Measurements from ENCODE around the gene OR1D5. TPM values are rescaled to one million over a fixed set of nuclear protein-coding genes. Genes with fewer than 3 reads are reported as not detected.
"Not testable (repeated sequence)": the region's sequence is repeated elsewhere in the genome, so short reads cannot be mapped to it uniquely, and the experiment has no call there.

OR1D5 gene
- total RNA-seq = not detected

DNA sequence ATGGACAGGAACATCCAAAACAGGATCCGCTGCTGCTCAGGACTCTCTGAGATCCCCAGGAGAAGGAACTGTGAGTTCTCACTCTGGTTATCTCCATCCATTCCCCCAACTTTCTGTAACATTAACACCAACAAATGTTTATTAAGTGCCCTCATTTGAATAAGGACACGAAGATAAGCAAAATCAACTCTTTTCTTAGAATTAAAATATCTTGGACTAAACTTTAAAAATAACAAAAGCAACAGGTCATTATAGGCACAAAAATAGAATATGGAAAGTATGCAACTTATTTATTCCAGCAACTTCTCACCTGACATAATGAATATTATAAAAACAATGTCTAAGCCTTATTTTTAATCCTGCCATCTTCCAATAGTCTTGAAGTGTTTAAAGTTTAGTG lies at the start of gene OR1D5:
Gene OR1D5 (minus strand): TSS at position 101 of the 400 bp plus-strand sequence. CDS start 0 bp downstream, at position 101.
- H3K36me3 ChIP-seq (replicated peaks in 1 of 2; ENCODE audit: insufficient read depth in 1 of 2, low read depth in 2 of 2); H3K9me3 ChIP-seq; intact Hi-C loops (cut with DNase I); DNase-seq; H3K4me3 ChIP-seq; H3K27ac ChIP-seq; ATAC-seq; H3K27me3 ChIP-seq; H3K4me1 ChIP-seq: not testable (repeated sequence)
- WGBS, 2 donors = 29 to 42% methylated on average over 1 of the region's 2 CpGs

GRCh38 chr17:3104322-3104721 lies 40.9 kb upstream of the OR1D5 start, which contains the start of gene OR1D2:
OR1D2 (minus strand) TSS chr17:3104422; CDS start chr17:3092996, 11,426 bp downstream.
- intact Hi-C loops (cut with DNase I) = no loop called here
- Histone ChIP-seq H3K27ac (no peak within 1 kb of the TSS), H3K27me3 (no peaks in the 10 kb centered on the region), H3K4me1 (no peaks in the 10 kb centered on the region), H3K36me3 (replicated peaks in 1 of 2; ENCODE audit: insufficient read depth in 1 of 2, low read depth in 2 of 2) (no peaks in the 10 kb centered on the region), H3K9me3 (no peaks in the 10 kb centered on the region), H3K4me3 (no peak within 1 kb of the TSS)
- DNase-seq (no peak), ATAC-seq (no peak)
- TF ChIP-seq, protein P1, sequence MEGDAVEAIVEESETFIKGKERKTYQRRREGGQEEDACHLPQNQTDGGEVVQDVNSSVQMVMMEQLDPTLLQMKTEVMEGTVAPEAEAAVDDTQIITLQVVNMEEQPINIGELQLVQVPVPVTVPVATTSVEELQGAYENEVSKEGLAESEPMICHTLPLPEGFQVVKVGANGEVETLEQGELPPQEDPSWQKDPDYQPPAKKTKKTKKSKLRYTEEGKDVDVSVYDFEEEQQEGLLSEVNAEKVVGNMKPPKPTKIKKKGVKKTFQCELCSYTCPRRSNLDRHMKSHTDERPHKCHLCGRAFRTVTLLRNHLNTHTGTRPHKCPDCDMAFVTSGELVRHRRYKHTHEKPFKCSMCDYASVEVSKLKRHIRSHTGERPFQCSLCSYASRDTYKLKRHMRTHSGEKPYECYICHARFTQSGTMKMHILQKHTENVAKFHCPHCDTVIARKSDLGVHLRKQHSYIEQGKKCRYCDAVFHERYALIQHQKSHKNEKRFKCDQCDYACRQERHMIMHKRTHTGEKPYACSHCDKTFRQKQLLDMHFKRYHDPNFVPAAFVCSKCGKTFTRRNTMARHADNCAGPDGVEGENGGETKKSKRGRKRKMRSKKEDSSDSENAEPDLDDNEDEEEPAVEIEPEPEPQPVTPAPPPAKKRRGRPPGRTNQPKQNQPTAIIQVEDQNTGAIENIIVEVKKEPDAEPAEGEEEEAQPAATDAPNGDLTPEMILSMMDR (IDR thresholded peaks at IDR 0.05) = no peak
- TF ChIP-seq POLR2A (IDR thresholded peaks at IDR 0.05) = no peak
- 43 to 55% methylated on average over 3 of the region's 3 CpGs for WGBS, 2 donors

DNA sequence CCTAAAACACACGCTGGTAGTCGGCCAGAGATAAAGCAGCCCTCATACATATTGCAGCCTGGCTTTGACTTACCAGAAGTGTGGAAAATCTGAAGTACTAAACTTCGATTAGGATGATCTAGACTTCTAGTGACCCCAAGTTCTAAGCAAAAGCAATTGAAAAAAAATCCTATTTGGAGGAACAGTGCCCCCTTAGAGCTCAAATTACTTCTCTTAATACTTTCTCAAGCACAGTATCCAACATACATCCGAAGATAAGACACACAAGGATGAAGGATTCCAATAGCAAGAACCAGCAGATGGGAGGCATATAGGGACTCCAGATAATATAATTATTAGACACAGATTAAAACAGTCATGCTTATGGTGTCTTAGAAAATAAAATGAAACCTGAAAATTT lies 10.4 kb upstream of the OR1D5 start:
- not testable (repeated sequence) for ATAC-seq

GRCh38 chr17:3065192-3065591 lies 1.8 kb upstream of the OR1D5 start:
- intact Hi-C loops (cut with DNase I); H3K27me3 ChIP-seq; H3K36me3 ChIP-seq (replicated peaks in 1 of 2; ENCODE audit: insufficient read depth in 1 of 2, low read depth in 2 of 2); H3K9me3 ChIP-seq; H3K4me3 ChIP-seq; H3K4me1 ChIP-seq; H3K27ac ChIP-seq; ATAC-seq: not testable (repeated sequence)
- WGBS, 2 donors = 33 to 73% methylated on average over 1 of the region's 1 CpG
- peak in 1 of 4 donors; percentile 23 for DNase-seq

More for the DNA sequence above, 10.4 kb upstream of the OR1D5 start:
- H3K36me3 ChIP-seq (replicated peaks in 1 of 2; ENCODE audit: insufficient read depth in 1 of 2, low read depth in 2 of 2); H3K9me3 ChIP-seq; H3K4me1 ChIP-seq; H3K27ac ChIP-seq; H3K4me3 ChIP-seq; DNase-seq; H3K27me3 ChIP-seq; intact Hi-C loops (cut with DNase I): not testable (repeated sequence)
- WGBS, 2 donors = 53 to 58% methylated on average over 4 of the region's 4 CpGs

DNA sequence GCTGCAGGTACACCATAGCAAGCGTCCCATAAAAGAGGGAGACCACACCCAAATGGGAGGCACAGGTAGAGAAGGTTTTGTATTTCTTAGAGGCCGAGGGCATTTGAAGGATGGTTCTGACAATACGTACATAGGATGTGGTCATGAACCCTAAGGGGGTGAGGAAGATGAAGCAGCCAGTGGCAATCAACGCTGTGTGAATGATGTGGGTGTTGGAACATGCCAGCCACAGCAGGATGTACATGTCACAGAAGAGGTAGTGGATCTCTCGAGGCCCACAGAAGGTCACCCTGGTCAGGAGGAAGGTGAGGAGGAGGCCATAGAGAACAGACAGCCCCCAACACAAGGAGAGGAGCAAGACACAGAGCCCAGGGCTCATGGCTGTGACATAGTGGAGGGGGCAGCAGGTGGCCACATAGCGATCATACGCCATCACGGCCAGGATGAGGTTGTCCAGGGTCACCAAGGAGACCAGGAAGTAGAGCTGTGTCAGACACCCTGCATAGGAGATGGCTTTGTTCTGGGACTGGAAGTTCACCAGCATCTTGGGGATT lies 506 bp downstream of the OR1D5 start:
- ATAC-seq; H3K4me1 ChIP-seq; DNase-seq; H3K9me3 ChIP-seq; H3K27ac ChIP-seq; H3K27me3 ChIP-seq; H3K36me3 ChIP-seq (replicated peaks in 1 of 2; ENCODE audit: insufficient read depth in 1 of 2, low read depth in 2 of 2); H3K4me3 ChIP-seq; intact Hi-C loops (cut with DNase I): not testable (repeated sequence)
- 71 to 75% methylated on average over 7 to 8 of the region's 8 CpGs for WGBS, 2 donors

DNA sequence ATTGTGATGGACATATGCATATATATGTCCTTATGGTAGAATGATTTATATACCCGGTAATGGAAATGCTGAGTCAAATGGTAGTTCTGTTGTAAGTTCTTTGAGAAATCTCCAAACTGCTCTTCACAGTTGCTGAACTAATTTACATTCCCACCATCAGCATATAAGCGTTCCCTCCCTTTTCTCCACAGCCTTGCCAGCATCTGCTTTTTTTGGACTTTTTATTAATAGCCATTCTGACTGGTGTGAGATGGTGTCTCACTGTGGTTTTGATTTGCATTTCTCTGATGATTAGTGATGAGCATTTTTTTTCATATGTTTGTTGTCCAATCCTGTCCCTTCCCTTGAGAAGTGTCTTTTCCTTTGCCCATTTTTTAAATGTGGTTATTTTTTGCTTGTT lies 8.5 kb downstream of the OR1D5 start:
- WGBS, 2 donors = 90 to 100% methylated on average over 1 of the region's 2 CpGs
- H3K4me3 ChIP-seq; H3K27ac ChIP-seq; DNase-seq; H3K4me1 ChIP-seq; H3K9me3 ChIP-seq; ATAC-seq; H3K27me3 ChIP-seq; H3K36me3 ChIP-seq (replicated peaks in 1 of 2; ENCODE audit: insufficient read depth in 1 of 2, low read depth in 2 of 2); intact Hi-C loops (cut with DNase I): not testable (repeated sequence)

- WGBS, 2 donors = 83 to 90% methylated on average over 8 of the region's 8 CpGs
- no peaks in the 10 kb centered on the region for H3K9me3 ChIP-seq
- H3K27me3 ChIP-seq = no peaks in the 10 kb centered on the region
- H3K4me1 ChIP-seq = peaks cover 12% of the 10 kb centered on the region
- H3K4me3 ChIP-seq = no peak overlapping the region
- no peak for TF ChIP-seq POLR2A (IDR thresholded peaks at IDR 0.05)
- TF ChIP-seq, protein P1 (IDR thresholded peaks at IDR 0.05) = no peak
- ATAC-seq (no peak), DNase-seq (no peak)
- H3K27ac ChIP-seq = no peak overlapping the region
- no peaks in the 10 kb centered on the region for H3K36me3 ChIP-seq (replicated peaks in 1 of 2; ENCODE audit: insufficient read depth in 1 of 2, low read depth in 2 of 2)
- intact Hi-C loops (cut with DNase I) = no loop called here
Observed at GRCh38 chr17:3049705-3050295, 13.6 kb downstream of the OR1D5 start.

All from body of pancreas (tissue), 4 donors.